ENCODE data around the gene ADGRL3.
"Not testable (repeated sequence)": the region's sequence is repeated elsewhere in the genome, so short reads cannot be mapped to it uniquely, and the experiment has no call there.

Gene ADGRL3

DNA sequence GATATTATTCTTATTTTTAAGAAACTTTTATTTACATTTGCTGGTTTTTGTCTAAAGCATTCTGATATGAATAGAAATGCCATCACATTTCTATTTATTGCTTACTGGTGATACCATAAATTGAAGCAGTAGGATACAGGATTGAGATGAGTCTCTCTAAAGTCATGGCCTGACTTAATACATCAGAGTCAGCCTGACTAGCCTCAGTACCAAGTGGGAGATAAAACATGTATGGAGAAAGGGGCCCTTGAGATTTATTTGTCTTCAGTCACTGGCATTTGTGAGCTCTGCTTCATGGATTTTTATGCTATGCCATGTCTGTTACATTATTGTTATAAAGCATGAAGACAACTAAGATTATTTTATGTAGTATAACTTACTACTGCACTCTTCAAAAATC is 465.5 kb downstream of the ADGRL3 start:
- no peak for DNase-seq

DNA sequence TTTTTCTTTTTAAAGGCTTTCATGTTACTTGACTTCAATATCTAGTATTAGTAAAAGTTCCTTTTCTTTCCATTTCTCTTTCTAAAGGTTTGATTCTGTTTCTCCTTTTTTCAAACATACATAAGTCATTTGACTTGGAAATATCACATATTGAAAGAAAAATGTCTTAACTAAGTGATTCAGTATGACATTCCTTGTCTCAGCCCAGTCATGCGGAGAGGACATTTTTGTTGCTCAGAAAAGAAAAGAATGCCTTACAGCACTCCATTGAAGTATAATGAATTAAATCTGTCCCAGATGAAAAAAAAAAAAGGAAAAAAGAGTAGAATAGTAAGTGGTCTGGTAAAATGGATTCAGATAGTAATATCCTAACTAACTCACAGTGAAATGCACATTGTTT is 466.1 kb downstream of the ADGRL3 start:
- no peak for DNase-seq

DNA sequence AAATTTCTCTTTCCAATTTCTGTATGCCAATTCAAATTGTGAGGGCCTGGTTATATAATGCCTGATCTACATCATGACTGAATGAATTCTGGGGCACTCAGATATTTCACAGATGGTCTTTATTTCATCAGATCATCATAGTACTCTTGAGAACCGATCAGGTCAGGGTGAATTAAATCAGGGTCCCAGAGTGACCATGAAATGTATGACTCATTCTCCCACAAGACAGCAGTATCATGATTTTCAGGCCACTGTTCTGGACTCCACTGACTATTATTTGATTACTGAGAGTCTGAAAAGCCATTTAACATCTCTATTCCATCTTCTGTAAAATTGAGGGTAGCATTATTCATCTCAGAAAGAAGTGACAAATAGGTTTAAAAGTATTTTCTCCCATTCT is 471.5 kb downstream of the ADGRL3 start:
- DNase-seq, result no peak

DNA sequence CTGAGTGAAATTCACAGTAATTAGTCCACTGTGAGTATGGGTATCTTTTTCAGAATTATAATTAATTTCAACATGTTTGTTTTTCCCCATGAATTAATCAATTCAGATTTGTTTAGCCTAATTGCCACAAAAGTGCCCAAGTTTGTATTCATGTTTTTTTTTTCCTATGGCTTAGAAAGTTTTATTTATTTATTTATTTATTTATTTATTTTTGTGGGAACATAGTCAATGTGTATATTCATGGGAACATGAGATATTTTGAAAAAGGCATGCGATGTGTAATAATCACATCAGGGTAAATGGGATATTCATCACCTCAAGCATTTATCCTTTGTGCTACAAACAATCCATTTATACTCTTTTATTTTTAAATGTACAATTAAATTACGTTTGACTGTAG is 475.3 kb downstream of the ADGRL3 start:
- DNase-seq, result no peak

DNA sequence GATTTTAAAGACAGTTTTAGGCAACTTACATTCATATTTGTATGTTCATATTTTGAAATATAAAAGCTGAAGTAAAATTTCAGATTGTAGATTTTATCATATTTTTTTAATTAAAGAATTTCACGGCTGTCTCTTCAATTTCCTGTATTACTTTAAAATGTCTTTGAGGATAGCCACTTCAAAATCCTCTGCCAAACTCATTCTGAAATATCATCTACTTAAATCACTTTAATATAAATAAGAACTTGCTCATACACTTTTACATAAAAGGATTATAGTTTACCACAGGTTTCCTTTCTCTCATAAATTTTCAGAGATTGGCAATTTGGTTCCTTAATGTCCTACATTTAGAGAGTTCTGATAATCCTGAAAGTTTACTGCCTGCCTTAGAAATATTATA is 478.2 kb downstream of the ADGRL3 start:
- DNase-seq, result no peak

DNA sequence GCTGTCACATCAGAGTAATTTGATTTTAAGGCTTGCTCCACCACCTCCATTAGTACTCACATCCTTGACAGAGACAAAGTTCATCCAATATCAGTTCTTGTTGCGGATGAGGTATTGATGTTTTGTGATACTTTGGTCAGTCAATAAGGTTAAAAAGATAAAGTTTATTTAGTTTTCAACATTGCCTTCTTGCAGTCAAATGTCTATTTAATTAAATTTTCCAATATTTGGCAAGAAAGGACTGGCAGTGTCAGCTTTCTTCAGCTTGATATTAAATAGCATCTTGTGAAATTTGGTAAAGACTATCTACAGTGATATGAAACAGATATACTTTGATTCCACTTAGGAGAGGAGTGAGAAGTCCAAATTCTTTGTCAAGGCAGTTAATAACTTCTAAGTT is 493.4 kb downstream of the ADGRL3 start:
- no peak for DNase-seq

DNA sequence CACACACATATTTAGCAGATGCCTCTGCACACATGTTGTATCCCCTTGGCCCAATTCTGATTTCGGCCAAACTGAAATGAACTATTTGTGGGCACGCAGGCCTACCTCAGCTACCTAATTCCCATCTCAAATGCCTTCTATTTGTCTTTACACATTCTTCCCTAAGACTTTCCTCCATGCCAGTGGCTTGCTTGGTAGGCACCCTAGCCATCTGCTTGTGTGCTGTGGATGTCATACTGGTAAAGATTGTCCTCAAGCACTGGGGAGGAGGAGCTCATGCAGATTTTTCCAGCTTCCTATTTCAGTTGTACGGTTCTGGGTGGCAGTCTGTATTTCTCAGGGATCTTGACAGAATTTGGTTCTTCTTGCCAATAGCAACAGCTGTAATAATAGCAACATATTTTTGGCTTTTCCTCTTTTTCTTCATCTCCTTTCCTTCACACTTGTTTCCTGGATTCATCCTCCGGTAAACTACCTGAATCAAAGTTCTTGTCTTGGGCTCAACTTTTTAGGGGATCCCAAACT is 514.3 kb downstream of the ADGRL3 start:
- DNase-seq, result no peak

DNA sequence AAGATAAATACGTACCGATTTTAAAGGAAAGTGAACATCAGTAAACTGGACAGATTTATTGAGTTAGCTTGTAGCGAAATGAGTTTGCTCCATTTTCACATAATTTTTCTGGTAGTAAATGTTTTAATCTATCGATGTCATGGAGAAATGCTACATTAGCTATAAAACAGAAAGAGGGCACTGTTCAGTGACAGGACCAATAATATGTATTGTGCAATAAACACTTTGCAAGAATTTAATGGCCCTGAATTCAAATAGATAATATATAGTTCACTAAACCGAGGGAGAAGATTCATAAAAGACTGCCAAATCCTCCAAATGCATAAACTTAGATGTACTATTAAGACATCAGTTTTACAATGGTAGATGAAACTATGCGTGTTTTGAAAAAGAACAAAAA is 516.3 kb downstream of the ADGRL3 start:
- no peak for DNase-seq

DNA sequence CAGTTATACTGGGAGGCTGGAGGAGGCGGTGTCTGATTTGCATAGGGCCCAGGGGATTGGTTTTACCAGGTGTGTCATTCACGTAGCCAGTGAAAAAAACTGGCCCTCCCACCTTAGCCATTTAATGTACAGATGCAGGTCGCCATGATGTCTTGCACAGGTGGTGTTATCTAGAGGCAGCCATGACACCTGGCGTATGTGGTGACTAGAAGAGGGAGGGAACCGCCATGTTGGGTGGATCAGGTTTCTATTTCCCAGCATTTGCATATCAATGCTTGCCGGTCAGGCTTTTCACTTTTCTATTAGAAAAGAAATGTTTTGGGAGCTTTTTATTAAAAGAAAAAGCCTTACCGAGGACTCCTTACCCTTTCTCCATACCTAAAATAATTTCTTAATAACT is 523.4 kb downstream of the ADGRL3 start:
- no peak for DNase-seq

DNA sequence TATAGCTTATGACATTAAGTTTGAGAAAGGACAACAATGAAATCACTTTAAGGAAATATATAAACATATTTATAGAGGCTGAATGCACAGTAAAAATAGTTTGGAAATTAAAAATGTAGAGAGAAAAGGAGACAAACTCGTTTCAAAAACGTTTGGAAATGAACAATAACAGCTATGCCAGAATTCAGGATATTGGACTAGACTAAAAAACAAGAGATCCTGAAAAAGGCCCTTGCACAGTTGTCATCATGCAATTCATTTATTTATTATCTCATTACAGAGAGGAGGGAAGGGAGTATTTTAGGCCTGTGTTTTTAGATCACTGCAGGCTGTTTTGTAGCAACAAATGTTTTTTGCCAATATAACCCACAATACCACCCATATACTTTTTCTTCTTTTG is 527.2 kb downstream of the ADGRL3 start:
- DNase-seq, result no peak

DNA sequence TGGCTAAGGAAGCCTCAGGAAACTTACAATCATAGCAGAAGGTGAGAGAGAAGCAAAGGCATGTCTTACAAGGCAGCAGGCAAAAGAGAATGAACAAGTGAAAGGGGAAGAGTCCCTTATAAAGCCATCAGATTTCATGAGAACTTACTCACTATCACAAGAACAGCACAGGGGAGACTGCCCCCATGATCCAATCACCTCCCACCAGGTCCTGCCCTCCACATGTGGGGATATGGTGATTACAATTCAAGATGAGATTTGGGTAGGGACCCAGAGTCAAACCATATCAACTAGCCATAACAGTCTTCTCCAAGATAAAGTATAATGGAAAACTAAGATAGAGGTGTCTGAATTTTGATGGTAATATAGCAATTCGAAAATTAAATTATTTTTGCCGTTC is 534.3 kb downstream of the ADGRL3 start:
- DNase-seq, result no peak

DNA sequence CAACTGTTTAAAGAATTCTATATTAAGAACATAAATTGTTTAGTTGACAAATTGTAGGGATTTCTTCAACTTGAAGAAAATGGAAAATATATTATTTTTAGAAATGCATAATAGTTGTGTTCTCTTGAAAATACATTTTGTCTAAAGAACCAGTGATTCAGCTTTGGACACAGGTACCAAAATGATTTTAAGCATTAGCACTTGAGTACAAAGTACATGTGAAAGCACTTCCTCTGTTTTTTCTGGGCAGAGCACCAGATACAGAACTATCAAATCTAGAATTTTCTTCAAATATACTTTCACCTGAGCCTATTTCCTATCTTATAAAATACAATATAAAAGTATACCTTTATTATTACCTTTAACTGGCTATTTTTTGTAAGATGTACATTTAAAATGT is 539.8 kb downstream of the ADGRL3 start:
- DNase-seq, result no peak

DNA sequence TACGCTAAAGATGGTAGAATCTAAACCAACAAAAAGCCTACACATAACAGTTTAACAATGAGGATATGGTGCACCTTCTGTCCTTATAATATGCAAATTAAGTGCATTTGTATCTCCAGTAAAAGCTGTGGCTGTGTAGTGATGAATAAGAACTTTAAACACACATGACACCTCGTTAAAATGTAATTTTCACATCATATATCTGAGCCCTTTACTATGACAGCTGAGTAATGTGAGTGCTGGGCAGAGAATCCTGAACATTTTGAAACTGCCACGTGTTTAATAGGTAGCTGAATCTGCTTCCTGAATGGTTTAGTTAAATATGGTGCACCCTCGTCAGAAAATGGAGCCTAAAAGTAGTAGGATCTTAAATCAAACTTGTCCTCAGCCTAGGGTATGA is 540.8 kb downstream of the ADGRL3 start:
- no peak for DNase-seq

DNA sequence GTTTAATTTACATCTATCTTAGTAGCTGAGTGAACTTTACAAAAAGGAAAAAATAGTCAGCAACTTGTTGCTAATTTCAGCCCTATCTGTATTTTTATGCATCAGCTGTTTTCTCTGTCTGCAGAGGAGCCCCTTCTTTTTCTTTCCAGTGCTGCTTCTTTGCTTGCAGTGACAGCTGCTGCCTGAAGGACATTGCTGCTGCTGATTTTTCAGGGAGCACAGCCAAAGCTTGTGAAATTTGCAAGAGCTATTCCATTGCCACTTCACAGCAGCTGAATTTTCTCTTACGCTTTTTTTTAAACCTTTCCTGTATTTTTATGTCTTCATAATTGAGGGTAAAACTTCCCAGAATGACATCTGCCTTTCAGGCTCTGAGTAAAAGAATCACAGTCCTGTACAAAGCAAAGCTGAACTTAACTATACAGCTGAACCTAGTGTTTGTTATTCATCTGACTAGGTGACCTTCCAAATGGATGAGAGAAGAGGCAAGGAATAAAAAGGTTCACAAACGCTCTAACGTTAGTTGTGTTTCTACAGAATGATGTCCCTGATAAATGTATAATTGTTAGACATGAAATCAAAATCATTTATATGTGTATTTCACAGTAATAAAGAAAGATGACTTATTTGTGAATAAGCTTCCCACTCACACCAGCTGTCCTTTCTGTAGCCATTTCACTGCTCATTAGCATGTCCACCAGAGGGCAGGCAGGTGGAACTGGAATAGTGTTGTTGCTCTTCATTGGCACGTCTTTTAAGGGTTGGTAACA is 541.4 kb downstream of the ADGRL3 start:
- no peak for DNase-seq

DNA sequence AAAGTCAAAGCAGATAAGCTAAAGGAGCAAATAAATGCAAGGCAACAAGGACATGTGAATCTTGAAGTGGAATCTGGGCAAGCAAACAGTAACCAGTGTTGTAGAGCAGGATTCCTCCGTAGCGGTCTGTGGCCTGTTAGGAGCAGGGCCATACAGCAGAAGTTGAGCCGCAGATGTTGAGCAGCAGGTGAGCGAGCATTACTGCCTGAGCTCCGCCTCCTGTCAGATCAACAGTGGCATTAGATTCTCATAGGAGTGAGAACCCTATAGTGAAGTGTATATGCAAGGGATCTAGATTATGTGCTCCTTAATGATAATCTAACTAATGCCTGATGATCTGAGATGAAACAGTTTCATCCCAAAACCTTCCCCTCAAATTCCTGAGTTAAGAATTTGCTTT is 550.7 kb downstream of the ADGRL3 start:
- no peak for DNase-seq

DNA sequence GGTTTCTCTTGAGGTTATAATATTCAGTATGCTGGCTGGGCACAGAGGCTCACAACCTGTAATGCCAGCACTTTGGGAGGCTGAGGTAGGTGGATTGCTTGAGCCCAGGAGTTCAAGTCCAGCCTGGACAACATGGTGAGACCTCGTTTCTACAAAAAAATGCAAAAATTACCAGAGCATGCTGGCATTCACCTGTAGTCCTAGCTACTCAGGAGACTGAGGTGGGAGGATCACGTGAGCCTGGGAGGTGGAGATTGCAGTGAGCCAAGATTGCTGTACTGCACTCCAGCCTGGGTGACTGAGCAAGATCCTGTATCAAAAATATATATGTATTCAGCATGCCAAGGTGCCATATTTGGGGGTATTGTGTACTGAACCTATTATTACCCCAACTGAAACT is 552.5 kb downstream of the ADGRL3 start:
- DNase-seq, result no peak

DNA sequence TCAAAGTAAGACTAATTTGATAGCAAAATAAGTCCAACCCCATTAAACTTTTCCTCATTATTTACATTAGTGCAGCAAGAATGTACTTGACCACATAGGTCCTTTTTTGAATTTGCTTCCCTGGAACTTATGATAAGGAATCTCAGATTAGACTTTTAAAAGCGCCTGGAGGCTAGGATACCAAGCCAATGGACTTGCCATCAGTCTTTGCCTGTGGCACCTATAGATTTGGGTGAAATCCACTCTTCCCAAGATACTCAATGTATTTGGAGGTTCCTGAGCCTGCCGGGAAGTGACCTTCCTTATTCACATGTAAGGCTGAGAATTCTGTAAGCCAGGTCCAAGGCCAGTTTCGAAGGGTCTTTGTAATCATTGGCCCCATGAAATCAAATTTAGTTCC is 553.6 kb downstream of the ADGRL3 start:
- no peak for DNase-seq

DNA sequence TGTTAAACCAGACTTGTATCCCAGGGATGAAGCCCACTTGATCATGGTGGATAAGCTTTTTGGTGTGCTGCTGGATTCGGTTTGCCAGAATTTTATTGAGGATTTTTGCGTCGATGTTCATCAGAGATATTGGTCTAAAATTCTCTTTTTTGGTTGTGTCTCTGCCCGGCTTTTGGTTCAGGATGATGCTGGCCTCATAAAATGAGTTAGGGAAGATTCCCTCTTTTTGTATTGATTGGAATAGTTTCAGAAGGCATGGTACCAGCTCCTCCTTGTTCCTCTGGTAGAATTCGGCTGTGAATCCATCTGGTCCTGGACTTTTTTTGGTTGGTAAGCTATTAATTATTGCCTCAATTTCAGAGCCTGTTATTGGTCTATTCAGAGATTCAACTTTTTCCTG is 556.8 kb downstream of the ADGRL3 start:
- DNase-seq, result not testable (repeated sequence)

DNA sequence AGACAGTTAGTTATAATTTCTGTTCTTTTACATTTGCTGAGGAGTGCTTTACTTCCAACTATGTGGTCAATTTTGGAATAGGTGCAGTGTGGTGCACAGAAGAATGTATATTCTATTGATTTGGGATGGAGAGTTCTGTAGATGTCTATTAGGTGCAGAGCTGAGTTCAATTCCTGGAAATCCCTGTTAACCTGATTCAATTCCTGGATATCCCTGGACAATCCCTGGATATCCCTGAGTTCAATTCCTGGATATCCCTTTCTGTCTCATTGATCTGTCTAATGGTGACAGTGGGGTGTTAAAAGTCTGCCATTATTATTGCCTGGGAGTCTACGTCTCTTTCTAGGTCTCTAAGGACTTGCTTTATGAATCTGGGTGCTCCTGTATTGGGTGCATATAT is 557.9 kb downstream of the ADGRL3 start:
- DNase-seq, result not testable (repeated sequence)

DNA sequence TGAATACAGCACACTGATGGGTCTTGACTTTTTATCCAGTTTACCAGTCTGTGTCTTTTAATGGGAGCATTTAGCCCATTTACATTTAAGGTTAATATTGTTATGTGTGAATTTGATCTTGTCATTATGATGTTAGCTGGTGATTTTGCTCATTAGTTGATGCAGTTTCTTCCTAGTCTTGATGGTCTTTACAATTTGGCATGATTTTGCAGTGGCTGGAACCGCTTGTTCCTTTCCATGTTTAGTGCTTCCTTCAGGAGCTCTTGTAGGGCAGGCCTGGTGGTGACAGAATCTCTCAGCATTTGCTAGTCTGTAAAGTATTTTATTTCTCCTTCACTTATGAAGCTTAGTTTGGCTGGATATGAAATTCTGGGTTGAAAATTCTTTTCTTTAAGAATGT is 558.5 kb downstream of the ADGRL3 start:
- DNase-seq, result not testable (repeated sequence)

DNA sequence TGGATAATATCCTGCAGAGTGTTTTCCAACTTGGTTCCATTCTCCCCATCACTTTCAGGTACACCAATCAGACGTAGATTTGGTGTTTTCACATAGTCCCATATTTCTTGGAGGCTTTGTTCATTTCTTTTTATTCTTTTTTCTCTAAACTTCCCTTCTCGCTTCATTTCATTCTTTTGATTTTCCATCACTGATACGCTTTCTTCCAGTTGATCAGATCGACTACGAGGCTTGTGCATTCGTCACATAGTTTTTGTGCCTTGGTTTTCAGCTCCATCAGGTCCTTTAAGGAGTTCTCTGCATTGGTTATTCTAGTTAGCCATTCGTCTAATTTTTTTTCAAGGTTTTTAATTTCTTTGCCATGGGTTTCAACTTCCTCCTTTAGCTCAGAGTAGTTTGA is 559.1 kb downstream of the ADGRL3 start:
- DNase-seq, result not testable (repeated sequence)

DNA sequence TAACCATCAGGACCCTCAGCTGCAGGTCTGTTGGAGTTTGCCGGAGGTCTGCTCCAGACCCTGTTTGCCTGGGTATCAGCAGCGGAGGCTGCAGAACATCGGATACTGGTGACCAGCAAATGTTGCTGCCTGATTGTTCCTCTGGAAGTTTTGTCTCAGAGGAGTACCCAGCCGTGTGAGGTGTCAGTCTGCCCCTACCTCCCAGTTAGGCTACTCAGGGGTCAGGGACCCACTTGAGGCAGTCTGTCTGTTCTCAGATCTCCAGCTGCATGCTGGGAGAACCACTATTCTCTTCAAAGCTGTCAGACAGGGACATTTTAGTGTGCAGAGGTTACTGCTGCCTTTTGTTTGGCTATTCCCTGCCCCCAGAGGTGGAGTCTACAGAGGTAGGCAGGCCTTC is 559.8 kb downstream of the ADGRL3 start:
- DNase-seq, result not testable (repeated sequence)

DNA sequence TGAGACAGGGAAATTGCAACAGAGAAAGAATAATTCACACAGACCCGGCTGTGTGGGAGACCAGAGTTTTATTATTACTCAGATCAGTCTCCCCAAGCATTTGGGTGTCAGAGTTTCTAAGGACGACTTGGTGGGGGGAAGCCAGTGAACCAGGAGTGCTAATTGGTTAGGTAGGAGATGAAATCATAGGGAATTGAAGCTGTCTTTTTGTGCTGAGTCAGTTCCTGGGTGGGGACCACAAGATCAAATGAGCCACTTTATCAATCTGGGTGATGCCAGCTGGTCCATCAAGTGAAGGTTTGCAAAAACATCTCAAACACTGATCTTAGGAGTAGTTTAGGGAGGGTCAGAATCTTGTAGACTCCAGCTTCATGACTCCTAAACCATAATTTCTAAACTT is 560.7 kb downstream of the ADGRL3 start:
- no peak for DNase-seq

DNA sequence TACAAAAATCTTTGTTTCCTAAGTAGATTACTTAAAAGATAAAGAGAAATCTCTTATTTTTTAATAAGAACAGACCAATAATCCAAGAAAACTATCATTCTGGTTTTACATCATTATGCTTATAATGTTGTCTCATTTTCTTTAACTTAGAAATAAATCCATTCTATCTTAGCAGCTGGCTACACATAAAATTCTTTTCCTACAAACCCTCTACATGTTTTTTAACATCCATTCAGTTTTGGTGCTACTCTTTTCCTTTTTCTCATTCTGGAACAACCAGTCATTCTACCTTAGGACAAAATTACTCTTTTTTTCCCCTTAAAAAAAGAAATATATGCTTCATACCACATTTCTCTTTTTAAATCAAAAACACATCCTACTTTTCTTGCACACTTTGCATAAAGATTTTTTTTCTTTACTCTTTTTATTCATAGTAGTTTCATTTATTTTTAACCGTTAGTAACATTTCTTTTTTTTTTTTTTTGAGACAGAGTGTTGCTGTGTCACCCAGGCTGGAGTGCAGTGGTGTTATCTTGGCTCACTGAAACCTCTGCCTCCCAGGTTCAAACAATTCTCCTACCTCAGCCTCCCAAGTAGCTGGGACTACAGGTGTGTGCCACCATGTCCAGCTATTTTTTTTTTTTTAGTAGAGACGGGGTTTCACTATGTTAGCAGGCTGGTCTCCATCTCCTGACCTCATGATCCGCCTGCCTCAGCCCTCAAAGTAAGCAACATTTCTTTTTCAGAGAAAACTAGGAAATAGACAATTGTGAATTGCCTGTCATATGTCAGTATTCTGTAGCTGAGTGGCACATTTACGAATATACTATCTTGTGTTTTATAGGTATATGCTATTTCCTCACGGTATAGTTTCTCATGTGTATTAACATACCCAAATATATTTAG is 562.8 kb downstream of the ADGRL3 start:
- no peak for DNase-seq
